CD4-positive, alpha-beta T cell treated with Interleukin-17A for 4 hours (primary cell): ENCODE measurements around the gene CSNK1G1.
A peak's percentile ranks its signal among the peaks of the same experiment; 100 is the strongest.
"Not testable (repeated sequence)": the region's sequence is repeated elsewhere in the genome, so short reads cannot be mapped to it uniquely, and the experiment has no call there.

ENCODE experiments used
- DNase-seq: peaks from one replicate; pipeline ENCODE4 v3.0.0-alpha.2; 2020; ENCODE audit warnings: mixed read lengths

Gene CSNK1G1

DNA sequence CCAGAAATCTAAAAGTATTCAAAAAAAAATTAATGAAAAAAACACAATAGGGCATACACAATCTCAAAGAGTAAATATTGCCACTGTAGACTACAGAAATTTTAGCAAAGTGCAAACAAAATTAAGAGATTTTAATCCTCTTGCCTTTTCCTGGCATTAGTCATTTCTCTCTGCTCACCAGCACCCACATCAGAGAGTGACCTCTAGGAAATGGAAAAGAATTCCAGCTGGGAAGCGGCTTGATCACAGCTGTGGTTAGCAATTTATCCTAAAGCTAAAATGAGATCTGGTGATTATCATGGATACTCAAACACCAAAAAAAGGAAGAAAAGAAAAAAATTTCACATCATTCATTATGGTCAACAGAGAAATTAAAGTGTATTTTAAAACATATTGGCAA lies 7.5 kb downstream of the CSNK1G1 start:
- DNase-seq = no peak

DNA sequence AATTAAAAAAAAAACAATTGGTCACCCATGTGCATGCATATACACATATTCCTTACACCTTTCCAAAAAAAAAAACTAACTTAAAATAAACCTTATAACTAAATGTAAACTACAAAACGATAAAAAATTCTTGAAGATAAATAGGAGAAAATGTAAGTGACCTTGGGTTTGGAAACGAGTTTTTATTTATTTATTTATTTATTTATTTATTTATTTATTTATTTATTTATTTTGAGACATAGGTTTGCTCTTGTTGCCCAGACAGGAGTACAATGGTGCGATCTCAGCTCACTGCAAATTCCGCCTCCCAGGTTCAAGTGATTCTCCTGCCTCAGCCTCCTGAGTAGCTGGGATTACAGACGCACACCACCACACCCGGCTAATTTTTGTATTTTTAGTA lies 9.7 kb downstream of the CSNK1G1 start:
- DNase-seq = not testable (repeated sequence)

DNA sequence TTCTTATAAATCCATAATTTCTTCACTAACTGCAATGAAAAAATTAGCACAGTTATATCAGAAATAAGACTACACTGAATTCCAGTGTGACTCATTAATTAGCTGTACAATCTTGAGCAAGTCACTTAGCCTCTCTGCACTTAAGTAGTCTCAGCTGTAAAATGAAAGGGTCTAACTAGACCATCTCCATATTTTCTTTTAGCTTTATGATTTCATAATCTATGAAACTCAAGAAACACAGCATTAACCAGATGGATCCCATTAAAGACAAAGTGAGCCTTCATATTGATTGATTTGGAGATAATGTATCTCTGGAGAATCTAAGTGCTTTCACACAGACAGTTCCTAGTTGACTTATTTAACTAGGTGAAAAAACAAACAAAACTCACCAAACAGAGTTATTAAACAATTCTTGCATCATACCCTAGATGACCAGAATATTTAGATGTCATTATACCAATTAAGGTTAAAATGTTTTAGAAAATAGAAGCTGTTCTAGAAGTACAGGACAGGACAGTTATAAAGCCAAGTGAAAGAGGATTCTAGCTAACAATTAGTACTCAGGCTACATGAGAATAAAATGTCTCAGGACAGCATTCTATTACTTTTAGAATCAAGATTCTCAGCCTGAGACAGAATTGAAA lies 11.2 kb downstream of the CSNK1G1 start:
- DNase-seq = no peak

DNA sequence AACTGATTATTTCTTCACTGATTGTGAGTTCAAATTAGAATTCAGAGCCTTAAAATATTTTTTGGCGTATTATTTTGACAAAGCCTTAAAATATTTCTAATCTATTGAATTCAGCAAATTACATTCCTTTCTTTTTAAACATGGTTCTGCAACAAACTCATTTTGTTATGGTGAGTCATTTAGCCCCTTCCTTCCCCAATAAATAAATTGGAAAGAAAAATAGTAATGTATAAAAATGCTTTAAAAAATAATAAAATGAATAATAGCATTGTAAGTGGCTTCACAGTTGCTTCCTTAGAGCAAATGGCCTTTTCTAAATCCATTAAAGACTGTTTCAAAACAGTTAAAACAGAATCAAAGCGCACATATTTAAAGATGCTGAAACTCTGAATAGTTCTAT lies 12.1 kb downstream of the CSNK1G1 start:
- no peak for DNase-seq

DNA sequence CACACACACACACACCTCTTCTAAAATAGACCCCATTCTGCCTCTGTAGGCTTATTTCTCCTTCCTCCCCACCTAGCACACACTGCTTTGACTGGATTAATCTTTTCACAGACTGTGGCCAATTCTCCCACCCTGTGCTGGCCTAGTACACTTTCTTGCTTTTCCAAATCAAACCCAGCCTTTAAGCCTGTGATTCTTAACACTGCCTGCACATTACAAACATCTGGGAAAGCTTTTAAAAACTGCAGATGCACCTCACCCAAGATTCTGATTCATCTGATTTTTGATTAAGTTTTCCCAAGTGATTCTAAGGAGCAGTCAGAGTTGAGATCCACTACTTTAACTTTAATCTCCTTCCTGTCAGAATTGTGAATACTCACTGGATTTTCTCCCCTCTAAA lies 12.8 kb downstream of the CSNK1G1 start:
- no peak for DNase-seq

DNA sequence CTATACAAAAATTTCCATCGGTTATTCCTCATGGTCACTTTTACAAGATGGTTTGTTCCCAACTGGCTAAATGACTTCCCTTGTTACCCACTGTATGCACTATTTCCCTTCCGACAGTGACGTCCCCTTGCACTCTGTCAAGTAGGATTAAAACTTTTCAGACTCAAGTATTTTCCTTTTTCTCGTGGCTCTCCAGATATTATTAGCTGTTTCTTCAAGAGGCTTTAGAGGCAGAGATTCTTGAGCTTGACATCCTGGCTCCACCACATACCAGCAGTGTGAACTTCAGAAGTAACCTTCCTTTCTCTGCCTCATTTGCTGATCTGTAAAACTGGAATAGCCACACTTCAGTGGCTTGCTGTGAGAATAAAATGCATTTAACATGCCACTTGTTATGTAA lies 14.0 kb downstream of the CSNK1G1 start:
- DNase-seq = no peak

DNA sequence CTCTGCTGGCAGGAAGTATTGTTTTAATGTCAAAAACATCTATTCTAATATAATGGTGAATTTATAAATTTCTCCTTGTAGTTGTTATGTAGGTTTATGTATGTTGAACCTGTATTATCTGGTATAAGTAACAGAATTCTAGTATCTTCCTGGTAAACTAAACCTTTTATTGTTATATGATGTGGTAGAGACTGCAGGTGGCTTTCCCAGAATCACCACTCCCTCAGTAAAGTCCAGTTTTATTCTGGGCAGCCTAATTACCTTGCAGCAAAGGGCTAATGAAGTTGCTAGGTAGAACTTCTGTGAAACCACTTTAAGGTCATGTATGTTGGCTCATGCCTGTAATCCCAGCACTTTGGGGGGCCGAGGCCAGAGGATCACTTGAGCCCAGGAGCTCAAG lies 15.6 kb downstream of the CSNK1G1 start:
- DNase-seq = no peak

DNA sequence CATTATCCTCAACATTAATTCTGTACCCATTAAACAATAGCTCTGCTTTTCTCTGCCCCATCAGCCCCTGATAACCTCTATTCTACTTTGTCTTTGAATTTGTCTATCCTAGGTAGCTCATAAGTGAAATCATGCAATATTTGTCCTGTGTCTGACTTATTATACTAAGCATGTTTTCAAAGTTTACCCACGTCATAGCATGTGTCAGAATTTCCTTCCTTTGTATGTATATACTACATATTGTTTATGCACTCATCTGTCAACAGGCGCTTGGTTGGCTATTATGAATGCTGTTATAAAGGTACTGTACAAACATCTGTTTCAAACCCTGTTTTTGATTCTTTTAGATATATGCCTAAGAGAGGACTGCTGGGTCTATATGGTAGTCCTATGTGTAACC lies 18.2 kb downstream of the CSNK1G1 start:
- DNase-seq = no peak

DNA sequence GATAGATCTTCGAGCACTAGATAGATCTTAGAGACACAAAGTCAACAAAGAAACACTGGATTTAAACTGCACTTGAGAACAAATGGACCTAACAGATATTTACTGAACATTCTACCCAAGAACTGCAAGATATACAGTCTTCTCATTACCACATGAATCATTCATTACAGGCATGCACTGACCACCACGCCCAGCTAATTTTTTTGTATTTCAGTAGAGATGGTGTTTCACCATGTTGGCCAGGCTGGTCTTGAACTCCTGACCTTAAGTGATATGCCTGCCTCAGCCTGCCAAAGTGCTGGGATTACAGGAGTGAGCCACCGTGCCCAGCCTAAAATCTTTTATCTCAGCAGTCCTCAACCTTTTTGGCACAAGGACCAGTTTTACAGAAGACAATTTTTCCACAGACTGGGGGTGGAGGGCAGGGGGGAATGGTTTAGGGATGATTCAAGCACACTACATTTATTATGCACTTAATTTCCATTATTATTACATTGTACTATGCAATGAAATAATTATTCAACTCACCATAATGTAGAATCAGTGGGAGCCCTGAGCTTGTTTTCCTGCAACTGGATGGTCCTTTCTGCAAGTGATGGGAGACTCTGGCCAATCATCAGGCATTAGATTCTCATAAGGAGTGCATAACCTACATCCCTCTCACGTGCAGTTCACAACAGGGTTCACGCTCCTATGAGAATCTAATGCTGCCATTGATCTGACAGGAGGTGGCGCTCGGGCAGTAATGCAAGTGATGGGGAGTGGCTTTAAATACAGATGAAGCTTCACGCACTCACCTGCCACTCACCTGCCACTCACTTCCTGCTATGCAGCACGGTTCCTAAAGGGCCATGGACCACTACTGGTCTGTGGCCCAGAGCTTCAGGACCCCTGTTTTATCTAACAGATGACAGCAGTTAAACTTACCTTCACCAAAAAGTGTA lies 21.7 kb downstream of the CSNK1G1 start:
- DNase-seq = peak; percentile 57

DNA sequence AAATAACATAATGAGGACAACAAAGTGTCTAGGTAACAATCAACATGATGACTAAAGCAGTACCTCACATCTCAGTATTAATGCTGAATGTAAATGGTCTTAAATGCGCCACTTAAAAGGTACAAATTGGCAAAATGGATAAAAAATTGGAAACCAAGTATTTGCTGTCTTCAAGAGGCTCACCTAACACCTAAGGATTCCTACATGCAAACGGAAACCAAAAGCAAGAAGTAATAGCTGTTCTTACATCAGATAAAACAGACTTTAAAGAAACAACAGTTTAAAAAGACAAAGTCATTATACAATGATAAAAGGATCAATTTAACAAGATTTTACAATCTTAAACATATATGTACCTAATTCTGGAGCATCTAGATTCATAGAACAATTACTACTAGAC lies 22.5 kb downstream of the CSNK1G1 start:
- no peak for DNase-seq

DNA sequence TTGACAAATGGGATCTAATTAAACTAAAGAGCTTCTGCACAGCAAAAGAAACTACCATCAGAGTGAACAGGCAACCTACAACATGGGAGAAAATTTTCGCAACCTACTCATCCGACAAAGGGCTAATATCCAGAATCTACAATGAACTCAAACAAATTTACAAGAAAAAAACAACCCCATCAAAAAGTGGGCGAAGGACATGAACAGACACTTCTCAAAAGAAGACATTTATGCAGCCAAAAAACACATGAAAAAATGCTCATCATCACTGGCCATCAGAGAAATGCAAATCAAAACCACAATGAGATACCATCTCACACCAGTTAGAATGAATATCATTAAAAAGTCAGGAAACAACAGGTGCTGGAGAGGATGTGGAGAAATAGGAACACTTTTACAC lies 24.3 kb downstream of the CSNK1G1 start:
- not testable (repeated sequence) for DNase-seq

DNA sequence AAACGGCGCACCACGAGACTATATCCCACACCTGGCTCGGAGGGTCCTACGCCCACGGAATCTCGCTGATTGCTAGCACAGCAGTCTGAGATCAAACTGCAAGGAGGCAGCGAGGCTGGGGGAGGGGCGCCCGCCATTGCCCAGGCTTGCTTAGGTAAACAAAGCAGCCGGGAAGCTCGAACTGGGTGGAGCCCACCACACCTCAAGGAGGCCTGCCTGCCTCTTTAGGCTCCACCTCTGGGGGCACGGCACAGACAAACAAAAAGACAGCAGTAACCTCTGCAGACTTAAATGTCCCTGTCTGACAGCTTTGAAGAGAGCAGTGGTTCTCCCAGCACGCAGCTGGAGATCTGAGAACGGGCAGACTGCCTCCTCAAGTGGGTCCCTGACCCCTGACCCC lies 29.0 kb downstream of the CSNK1G1 start:
- not testable (repeated sequence) for DNase-seq

DNA sequence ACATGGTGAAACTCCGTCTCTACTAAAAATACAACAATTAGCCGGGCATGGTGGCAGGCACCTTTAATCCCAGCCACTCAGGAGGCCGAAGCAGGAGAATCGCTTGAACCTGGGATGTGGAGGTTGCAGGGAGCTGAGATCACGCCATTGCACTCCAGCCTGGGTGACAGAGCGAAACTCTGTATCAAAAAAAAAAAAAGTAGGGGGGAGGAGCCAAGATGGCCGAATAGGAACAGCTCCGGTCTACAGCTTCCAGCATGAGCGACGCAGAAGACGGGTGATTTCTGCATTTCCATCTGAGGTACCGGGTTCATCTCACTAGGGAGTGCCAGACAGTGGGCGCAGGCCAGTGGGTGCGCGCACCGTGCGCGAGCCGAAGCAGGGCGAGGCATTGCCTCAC lies 29.5 kb downstream of the CSNK1G1 start:
- DNase-seq = not testable (repeated sequence)

DNA sequence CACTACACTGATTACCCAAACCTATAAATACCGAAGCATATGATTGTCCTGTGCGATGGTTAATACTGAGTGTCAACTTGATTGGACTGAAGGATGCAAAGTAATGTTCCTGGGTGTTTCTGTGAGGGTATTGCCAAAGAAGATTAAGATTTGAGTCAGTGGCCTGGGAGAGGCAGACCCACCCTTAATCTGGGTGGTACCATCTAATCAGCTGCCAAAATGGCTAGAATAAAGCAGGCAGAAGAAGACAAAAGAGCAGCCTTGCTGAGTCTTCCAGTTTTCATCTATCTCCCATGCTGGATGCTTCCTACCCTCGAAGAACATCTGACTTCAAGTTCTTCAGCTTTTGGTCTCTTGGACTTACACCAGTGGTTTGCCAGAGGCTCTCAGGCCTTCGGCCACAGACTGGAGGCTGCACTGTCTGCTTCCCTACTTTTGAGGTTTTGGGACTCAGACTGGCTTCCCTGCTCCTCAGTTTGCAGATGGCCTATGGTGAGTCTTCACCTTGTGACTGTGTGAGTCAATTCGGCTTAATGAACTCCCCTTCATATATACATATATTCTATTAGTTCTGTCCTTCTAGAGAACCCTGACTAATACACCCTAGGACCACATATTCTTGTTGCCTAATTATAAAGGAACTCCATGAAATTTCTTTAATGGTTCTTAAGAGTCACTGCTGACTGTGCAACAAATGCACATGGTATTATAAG lies 31.7 kb downstream of the CSNK1G1 start:
- no peak for DNase-seq

DNA sequence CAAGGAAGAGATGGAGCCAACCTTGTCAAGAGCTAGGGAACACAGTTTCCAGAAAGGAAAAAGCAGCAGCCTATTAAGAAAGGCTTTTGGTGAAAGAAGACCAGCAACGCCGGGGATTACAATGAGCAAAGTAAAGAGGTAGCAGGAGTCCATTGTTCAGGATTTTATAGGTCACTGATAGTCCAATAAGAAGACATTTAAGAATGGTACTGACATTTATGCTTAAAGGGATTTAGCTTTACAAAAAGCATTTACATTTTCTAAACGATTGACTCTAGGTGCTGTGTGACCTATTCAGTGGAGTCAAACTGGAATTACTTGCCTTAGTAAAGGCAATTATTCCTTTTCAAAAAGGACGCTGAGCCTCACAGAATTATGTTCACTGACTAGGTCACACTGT lies 40.8 kb downstream of the CSNK1G1 start:
- DNase-seq = no peak

DNA sequence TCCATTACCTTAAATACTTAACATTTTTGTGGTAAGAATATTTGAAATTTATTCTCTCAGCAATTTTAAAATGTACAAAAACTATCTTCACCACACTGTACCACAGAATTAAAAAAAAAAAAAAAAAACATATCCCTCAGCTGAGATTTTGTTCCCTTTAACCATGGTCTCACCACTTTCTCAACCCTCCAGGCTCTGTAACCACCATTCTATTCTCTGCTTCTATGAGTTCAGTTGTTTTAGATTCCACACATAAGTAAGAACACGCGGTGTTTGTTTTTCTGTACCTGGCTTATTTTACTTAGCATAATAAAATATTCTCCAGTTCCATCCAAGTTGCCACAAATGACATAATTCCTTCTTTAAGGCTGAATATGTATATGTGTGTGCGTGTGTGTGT lies 41.5 kb downstream of the CSNK1G1 start:
- no peak for DNase-seq

DNA sequence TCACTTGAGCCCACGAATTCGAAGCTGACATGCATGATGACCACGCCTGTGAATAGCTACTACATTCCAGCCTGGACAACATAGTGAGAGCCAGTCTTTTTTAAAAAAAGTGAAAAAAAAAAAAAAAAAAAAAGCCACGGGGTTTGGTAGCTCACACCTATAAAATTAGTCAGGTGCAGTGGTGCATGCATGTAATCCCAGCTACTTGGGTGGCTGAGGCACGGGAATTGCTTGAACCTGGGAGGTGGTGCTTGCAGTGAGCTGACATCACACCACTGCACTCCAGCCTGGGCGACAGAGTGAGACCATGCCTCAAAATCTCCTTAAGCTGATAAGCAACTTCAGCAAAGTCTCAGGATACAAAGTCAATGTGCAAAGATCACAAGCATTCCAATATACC lies 44.4 kb downstream of the CSNK1G1 start:
- no peak for DNase-seq

DNA sequence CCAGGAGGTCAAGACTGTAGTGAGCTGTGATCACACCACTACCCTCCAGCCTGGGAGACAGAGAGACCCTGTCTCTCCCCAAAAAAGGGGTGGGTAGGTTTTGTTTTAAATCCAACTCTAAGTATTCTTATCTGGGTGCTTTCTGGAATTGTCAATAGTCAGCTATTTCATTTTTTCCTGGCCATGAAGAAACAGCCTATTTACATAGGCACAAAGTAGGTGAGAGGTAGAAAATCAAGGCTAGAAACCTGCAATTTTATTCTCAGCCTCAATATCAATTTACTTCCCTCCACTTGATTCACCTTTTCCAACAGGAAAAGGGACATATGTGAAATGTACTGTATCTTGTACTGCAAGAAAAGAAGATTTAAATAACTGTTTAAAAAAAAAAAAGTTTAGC lies 45.9 kb downstream of the CSNK1G1 start:
- no peak for DNase-seq

DNA sequence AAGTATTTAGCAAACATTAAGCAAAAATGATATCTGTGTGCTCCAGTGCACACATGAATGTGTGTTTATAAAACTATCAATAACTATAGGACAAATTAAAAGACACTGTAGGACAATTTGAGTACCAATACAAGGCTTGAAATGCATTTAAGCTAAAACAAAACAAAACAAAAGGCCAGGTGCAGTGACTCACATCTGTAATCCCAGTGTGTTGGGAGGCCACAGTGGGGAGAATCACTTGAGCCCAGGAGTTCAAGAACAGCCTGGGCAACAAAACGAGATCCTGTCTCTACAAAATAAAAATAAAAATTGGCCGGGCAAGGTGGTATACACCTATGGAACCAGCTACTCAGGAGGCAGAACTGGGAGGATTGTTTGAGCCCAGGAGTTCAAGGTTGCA lies 50.7 kb downstream of the CSNK1G1 start:
- no peak for DNase-seq

DNA sequence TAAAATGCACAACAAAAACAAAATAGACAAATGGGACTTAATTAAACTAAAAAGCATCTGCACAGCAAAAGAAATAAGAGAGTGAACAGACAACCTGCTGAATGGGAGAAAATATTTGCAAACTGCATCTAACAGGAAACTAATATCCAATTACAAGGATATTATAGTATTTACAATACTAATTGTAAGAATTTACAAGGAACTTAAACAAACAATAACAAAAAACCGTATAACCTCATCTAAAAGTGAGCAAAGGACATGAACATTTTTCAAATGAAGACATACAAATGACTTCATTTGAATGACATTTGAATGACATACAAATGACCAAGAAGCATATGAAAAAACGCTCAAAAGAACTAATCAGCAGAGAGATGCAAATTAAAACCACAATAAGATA lies 66.4 kb downstream of the CSNK1G1 start:
- no peak for DNase-seq

DNA sequence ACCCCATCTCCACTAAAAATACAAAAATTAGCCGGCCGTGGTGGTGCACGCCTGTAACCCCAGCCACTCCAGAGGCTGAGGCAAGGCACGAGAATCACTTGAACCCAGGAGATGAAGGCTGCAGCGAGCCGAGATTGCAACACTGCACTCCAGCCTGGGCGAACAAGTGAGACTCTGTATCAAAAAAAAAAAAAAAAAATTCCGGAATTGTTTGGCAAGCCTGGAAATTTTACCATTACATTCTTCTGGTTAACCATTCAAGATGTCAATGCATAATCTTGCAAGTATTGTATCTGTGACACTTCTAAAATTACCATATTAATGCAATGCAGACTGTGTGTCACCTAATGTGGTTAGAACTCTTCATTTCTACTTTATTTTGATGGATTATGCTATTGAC lies 67.0 kb downstream of the CSNK1G1 start:
- no peak for DNase-seq

DNA sequence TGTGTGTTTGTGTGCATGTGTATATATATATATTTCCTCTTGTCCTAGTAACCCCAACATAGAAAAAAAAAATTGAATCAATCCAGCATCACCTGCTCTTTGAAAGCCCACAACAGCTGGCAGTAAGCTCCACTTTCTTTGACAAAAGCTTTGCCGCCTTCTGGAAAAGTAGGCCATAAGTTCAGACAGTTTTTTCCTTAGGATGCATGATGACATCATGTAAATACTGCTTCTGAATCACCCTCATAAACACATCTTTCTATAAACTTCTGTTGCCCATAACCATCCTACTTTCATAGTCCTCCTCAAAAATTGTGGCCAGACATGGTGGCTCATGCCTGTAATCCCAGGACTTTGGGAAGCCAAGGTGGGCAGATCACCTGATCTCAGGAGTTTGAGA lies 67.4 kb downstream of the CSNK1G1 start:
- no peak for DNase-seq

DNA sequence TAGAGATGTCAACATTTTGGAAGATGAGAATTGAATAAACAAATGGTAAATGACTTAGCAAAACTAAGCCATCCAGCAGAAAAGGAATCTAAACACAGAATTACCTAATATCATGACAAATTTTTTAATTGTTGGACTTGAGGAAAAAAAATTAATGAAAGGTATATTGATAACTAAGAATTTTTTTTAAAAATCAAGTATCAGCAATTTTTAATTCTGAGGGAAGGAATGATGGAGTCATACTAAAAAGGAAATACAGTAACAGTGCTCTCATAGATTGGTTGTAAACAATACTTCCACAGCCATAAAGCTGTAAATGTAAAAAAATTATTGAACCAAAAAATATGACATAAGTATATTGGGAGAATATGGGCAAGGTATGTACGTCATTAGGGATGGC lies 68.0 kb downstream of the CSNK1G1 start:
- DNase-seq = no peak

DNA sequence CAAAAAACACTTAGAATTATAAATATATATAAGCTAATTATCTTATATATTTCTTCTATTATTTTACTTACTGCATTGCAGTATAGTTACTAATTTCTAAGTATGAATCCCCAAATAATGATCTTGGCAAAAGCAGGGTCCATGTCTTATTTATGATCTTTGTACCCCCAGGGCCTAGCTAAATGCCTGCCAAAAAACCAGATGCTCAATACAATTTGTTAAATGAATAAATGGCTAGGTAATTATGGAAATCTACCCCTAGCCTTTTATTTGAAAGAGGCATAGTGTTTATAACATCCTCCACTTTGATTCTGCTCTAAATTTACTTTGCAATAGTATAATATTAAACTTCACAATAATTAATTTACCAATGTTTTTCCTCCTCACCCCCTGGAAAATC lies 69.5 kb downstream of the CSNK1G1 start:
- DNase-seq = no peak
